ENCODE measurements around the gene CES3. TPM values are rescaled to one million over a fixed set of nuclear protein-coding genes. Genes with fewer than 3 reads are reported as not detected.

Gene CES3
- total RNA-seq, 3 donors from 2014 or later, result 0.29 to 5.9 (median 2.1) TPM

DNA sequence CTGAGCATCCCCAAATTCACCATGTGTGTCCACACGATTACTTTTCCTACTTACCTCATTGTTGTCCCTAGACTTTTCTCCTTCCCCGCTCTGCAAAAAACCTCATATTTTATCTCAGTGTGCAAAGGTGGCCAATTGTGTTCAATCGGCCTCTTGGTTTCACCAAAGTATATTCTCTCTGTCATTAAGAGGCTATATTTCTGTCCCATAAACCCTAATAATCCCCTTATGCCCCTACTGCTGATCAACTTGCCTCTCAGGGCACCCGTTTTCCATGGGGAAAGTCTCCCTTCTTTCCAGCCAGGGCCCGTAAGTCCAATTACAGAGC, 14.1 kb upstream of the CES3 start:
- DNase-seq (ENCODE audit: low spot score in 2 of 2), result no peak
- TF ChIP-seq, protein P1, sequence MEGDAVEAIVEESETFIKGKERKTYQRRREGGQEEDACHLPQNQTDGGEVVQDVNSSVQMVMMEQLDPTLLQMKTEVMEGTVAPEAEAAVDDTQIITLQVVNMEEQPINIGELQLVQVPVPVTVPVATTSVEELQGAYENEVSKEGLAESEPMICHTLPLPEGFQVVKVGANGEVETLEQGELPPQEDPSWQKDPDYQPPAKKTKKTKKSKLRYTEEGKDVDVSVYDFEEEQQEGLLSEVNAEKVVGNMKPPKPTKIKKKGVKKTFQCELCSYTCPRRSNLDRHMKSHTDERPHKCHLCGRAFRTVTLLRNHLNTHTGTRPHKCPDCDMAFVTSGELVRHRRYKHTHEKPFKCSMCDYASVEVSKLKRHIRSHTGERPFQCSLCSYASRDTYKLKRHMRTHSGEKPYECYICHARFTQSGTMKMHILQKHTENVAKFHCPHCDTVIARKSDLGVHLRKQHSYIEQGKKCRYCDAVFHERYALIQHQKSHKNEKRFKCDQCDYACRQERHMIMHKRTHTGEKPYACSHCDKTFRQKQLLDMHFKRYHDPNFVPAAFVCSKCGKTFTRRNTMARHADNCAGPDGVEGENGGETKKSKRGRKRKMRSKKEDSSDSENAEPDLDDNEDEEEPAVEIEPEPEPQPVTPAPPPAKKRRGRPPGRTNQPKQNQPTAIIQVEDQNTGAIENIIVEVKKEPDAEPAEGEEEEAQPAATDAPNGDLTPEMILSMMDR (IDR thresholded peaks at IDR 0.05), result no peak
- TF ChIP-seq POLR2AphosphoS5 (IDR thresholded peaks at IDR 0.05), result no peak
- TF ChIP-seq POLR2A (IDR thresholded peaks at IDR 0.05), result no peak
- H3K9me3 ChIP-seq, result no peaks in the 10 kb centered on the region
- H3K36me3 ChIP-seq, result no peaks in the 10 kb centered on the region
- no peak overlapping the region for H3K4me3 ChIP-seq
- peaks cover 0 to 8% of the 10 kb centered on the region in 2 donors for H3K27me3 ChIP-seq
- no peaks in the 10 kb centered on the region for H3K4me1 ChIP-seq
- intact Hi-C loops (cut with DNase I; ENCODE audit: low total_unique reads), result no loop called here
- H3K27ac ChIP-seq, result no peak overlapping the region

DNA sequence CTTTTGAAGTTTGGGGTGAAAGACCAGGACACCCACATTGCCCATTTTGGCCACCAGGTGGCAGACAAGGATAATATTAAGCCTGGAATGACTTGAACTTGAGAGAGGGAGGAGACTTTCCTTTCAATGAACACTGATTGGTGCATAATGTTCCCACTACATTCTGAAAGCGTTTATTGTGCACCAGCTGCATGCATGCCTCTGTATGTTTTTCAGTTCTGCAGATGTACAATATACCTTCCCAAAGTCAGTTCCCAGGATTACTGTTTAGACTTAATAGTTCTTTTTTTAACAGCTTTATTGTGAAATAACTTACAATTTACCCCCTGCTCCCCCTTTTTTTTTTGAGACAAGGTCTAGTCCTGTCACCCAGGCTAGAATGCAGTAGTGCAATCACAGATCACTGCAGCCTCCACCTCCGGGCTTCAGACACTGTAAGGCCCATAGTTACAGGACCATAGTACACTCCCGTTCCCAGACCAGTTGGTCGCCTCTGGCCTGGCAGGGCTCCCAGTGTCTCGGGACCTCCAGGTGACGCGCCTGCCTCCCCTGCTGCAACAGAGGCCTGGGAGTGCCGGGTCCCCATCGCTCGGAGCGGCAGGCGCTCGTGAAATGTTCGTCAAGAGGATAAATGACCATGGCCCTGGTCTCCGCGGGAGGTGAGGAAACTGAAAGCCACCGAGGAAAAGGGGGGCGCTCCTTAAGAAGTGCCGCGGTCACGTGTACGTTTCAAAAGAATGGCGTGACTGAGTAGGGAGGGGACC, 13.6 kb upstream of the CES3 start:
- no peaks in the 10 kb centered on the region for H3K4me1 ChIP-seq
- H3K36me3 ChIP-seq, result no peaks in the 10 kb centered on the region
- no peak overlapping the region for H3K27ac ChIP-seq
- peak overlapping the region; percentile 44 to 76 (median 58) for H3K4me3 ChIP-seq
- TF ChIP-seq, protein P1 (IDR thresholded peaks at IDR 0.05), result peak; percentile 84 to 90 (median 86)
- no peak for TF ChIP-seq POLR2AphosphoS5 (IDR thresholded peaks at IDR 0.05)
- intact Hi-C loops (cut with DNase I; ENCODE audit: low total_unique reads), result no loop called here
- no peaks in the 10 kb centered on the region for H3K9me3 ChIP-seq
- H3K27me3 ChIP-seq, result peaks cover 0 to 8% of the 10 kb centered on the region in 2 donors
- peak; percentile 72 to 77 for DNase-seq (ENCODE audit: low spot score in 2 of 2)

DNA sequence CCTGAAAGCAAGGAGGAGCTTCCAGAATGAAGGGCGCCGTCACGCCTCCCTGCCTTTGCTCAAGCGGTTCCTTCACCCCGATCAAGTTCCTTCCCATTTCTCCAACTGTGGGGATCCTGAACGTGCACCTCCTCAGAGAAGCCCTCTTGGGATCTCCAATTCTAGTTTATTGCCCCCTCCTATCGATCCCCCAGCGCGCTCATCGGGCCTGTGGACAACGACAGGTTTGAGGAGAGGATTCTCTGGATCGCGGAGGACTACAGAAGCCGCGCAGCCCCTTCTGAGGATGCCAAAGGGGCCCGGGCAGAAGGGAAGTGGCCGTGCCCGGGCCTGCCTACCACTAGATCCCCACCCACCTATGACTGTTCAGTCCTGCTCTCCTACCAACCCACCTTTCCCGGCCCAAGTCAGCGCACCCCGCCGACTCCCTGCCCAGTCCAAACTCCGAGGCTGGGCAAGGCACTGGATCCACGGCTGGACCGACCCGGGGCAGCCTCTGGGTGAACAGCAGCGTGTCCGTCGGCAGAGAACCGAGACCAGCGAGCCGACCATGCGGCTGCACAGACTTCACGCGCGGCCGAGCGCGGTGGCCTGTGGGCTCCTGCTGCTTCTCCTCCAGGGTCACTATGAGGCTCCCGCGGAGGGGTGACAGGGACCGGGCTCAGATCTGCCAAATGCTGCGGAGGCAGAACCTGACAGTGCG, 12.8 kb upstream of the CES3 start:
- no peaks in the 10 kb centered on the region for H3K4me1 ChIP-seq
- TF ChIP-seq, protein P1 (IDR thresholded peaks at IDR 0.05), result no peak
- TF ChIP-seq POLR2AphosphoS5 (IDR thresholded peaks at IDR 0.05), result no peak
- TF ChIP-seq POLR2A (IDR thresholded peaks at IDR 0.05), result no peak
- no peaks in the 10 kb centered on the region for H3K9me3 ChIP-seq
- peaks cover 0 to 8% of the 10 kb centered on the region in 2 donors for H3K27me3 ChIP-seq
- H3K4me3 ChIP-seq, result peak overlapping the region; percentile 44 to 76 (median 58)
- DNase-seq (ENCODE audit: low spot score in 2 of 2), result no peak
- intact Hi-C loops (cut with DNase I; ENCODE audit: low total_unique reads), result no loop called here
- H3K36me3 ChIP-seq, result no peaks in the 10 kb centered on the region
- H3K27ac ChIP-seq, result no peak overlapping the region

DNA sequence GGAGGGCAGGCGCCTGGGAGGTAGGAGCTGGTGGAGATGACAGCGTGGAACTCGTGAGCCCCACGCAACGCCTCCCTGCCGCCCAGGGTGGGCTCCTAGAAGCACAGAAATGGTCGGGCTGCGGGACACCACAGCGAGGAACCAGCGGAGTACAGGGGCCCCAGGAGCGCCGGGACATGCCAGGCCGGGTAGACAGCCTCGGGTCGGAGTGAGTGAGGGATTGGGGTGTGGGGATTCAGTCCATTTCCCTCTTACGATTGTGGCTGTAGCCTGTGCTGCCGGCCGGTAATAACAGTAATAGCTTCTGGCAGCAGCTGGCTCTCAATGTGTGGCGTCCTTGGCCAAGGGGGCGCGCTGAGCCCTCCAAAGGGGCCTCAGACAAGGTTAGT, 12.2 kb upstream of the CES3 start:
- no peaks in the 10 kb centered on the region for H3K4me1 ChIP-seq
- H3K4me3 ChIP-seq, result peak overlapping the region; percentile 44 to 76 (median 58)
- no peak for DNase-seq (ENCODE audit: low spot score in 2 of 2)
- peaks cover 0 to 8% of the 10 kb centered on the region in 2 donors for H3K27me3 ChIP-seq
- no peaks in the 10 kb centered on the region for H3K36me3 ChIP-seq
- H3K27ac ChIP-seq, result no peak overlapping the region
- intact Hi-C loops (cut with DNase I; ENCODE audit: low total_unique reads), result no loop called here
- no peaks in the 10 kb centered on the region for H3K9me3 ChIP-seq
- TF ChIP-seq POLR2A (IDR thresholded peaks at IDR 0.05) (no peak), POLR2AphosphoS5 (IDR thresholded peaks at IDR 0.05) (no peak)
- TF ChIP-seq, protein P1 (IDR thresholded peaks at IDR 0.05), result no peak

GRCh38 chr16:66949472-66949871, 11.6 kb upstream of the CES3 start:
- H3K4me1 ChIP-seq, result no peaks in the 10 kb centered on the region
- H3K27ac ChIP-seq, result no peak overlapping the region
- no peaks in the 10 kb centered on the region for H3K9me3 ChIP-seq
- peaks cover 0 to 8% of the 10 kb centered on the region in 2 donors for H3K27me3 ChIP-seq
- DNase-seq (ENCODE audit: low spot score in 2 of 2), result no peak
- no peaks in the 10 kb centered on the region for H3K36me3 ChIP-seq
- TF ChIP-seq POLR2A (IDR thresholded peaks at IDR 0.05), result no peak
- H3K4me3 ChIP-seq, result no peak overlapping the region
- intact Hi-C loops (cut with DNase I; ENCODE audit: low total_unique reads), result no loop called here

All from breast epithelium (tissue), 4 donors.